Body of pancreas (tissue), 4 donors: ENCODE measurements around the gene CAMK4.

Experiments
- POLR2A ChIP-seq, 3 donors: fragments of 450-650 bp; IDR thresholded peaks; one replicate each; pipeline ENCODE4 v1.6.1; 2016; ENCODE audit warnings: antibody characterized with exemption in 3 of 3, mild to moderate bottlenecking in 2 of 3
- TF ChIP-seq, protein P1 (sequence below), 7 experiments: fragments of 450-650 bp in 4 of 7; fragments of 200-600 bp in 3 of 7; sonication (generic) in 3 of 7; IDR thresholded peaks; one replicate each; pipeline ENCODE4 v1.5.1; 2016 to 2019; ENCODE audit warnings: antibody characterized with exemption in 7 of 7

GRCh38 chr5:111528056-111528455 is 303.9 kb downstream of the CAMK4 start:
- TF ChIP-seq, protein P1, sequence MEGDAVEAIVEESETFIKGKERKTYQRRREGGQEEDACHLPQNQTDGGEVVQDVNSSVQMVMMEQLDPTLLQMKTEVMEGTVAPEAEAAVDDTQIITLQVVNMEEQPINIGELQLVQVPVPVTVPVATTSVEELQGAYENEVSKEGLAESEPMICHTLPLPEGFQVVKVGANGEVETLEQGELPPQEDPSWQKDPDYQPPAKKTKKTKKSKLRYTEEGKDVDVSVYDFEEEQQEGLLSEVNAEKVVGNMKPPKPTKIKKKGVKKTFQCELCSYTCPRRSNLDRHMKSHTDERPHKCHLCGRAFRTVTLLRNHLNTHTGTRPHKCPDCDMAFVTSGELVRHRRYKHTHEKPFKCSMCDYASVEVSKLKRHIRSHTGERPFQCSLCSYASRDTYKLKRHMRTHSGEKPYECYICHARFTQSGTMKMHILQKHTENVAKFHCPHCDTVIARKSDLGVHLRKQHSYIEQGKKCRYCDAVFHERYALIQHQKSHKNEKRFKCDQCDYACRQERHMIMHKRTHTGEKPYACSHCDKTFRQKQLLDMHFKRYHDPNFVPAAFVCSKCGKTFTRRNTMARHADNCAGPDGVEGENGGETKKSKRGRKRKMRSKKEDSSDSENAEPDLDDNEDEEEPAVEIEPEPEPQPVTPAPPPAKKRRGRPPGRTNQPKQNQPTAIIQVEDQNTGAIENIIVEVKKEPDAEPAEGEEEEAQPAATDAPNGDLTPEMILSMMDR (IDR thresholded peaks at IDR 0.05), result no peak
- TF ChIP-seq POLR2A (IDR thresholded peaks at IDR 0.05), result no peak
